Measurements from ENCODE around the gene HECA. TPM values are rescaled to one million over a fixed set of nuclear protein-coding genes. Genes with fewer than 3 reads are reported as not detected.
A peak's percentile ranks its signal among the peaks of the same experiment; 100 is the strongest.

HECA gene
- total and polyA plus RNA-seq, 2 of the 8 experiments (the other 6 are each of a cell fraction or from before 2014, with no cell fraction given) = 2.4 to 9.2 TPM

GRCh38 chr6:139134817-139135577 lies at the start of gene HECA (continued):
- TF ChIP-seq BACH1 (IDR thresholded peaks at IDR 0.05; ENCODE audit: low read length) = no peak
- no peak for TF ChIP-seq TBP (IDR thresholded peaks at IDR 0.05; ENCODE audit: low read depth, low read length)
- TF ChIP-seq SP1 (IDR thresholded peaks at IDR 0.05; ENCODE audit: low read depth, low read length) = peak; percentile 78
